ENCODE data around the gene IL16.

IL16 gene

DNA sequence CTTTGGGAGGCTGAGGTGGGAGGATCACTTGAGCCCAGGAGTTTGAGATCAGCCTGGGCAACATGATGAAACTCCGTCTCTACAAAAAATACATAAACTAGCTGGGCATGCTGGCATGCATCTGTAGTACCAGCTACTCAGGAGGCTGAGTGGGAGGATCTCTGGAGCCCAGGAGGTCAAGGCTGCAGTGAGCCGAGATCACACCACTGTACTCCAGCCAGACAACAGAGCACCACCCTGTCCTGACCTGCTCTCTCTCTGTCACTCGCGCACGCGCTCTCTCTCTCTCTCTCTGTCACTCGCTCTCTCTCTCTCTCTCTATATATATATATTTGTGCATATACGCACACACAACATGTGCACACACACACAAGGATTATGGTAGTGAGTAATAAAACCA is 61.8 kb downstream of the IL16 start:
- DNase-seq = no peak

DNA sequence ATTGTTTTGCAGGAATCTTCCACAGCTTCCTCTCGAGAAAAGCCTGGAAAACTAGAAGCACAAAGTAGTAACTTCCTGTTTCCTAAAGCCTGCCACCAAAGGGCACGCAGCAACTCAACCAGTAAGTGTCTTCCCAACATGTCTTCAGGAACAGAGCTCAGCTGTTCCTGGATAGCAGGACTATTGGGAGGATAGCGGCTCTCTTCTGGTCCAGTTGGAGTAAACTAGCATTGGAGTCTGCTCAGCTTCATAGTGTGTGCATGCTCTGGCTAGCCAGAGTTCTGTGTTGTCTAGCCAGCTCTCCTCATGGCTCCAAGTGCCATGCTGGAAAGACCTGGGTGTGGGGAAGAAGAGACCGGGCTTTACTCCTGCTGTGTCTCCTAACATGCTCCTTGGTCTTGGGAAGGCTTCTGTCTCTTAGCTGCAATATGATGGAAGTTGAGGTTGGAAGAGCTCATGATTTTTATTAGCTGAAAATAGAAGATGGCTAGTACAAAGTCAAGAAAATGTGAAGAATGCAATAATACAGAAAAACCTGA is 63.1 kb downstream of the IL16 start:
- no peak for DNase-seq

DNA sequence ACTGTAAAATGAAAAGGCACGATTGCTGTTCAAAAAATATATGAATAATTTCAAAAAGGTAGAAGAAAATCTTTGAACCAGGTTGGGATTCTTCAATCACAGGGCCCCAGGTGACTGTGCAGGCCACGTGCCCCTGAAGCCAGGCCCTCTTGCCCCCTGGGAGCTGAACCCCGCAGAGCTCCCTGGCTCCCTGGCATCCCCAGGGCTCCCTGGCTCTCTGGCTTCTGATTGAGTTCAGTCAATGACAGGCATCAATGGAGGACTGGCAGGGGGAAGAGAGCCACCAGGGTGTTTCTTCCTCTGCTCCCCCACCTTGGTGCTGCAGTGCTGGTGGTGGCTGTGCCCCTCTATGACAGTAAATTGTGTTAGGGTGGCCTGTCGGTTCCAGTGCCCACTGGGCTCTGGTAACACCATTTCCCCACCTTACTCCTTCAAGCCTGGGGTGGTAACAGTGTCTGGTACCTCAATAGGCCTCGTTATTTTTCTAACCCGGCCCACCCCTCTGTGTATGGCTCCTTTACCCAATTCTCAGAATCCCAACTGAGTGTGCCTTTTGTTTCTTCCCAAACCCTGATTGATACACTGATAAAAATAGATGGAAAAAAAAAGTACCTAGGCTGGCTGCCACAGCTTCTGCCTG is 64.6 kb downstream of the IL16 start:
- DNase-seq = no peak

DNA sequence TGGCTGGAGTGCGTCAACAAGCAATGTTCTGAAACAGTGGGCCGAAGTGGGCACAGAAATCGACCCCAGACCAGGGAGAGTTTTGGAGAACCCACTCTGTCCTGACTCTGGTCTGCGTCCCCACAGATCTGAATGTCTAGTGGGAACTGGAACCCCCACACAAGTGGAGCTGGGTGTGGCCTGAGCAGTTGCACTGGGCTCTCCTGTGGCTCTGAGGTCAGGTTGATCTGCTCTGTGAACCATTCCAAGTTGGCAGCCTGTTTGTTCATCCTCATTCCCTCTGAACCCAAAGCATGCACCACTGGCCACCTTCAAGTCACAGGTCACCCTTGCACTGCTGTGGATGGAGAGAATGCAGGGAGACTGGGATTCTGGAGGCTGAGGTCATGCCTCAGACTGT is 66.8 kb downstream of the IL16 start:
- no peak for DNase-seq

DNA sequence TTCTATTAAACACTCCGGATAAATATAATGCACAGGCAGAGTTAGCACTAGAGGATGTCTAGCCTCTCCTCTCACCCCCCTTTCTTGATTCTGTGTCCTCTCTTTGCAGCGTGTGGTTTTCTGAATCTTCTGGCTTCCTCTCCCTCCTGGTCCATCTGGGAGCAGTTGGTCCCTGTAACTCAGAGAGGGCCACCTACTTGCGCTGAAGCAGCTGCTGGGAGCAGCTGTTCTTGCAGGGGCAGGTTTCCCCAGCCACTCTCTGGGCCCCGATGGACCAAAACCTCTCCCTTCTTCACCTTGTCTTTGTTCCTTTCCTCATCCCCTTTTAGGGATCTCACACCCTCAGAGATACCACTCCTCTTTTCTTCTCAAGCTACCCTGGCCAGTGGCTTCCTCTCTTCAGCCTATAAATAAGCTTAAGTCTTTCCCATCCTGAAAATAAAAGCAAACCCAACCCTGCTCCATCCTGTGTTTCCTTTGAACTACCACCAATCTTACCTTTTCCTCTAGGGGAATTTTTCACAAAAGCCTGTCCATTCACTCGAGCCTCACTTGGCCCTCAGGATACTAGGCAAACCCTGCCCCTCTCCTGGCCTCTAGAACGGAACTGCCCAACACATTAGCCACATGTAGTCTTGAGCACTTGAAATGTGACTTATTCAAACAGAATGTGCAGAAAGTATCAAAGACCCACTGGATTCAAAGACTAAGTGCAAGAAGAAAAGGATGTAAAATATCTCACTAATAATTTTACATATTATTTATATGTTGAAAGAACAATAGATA is 67.6 kb downstream of the IL16 start:
- no peak for DNase-seq

DNA sequence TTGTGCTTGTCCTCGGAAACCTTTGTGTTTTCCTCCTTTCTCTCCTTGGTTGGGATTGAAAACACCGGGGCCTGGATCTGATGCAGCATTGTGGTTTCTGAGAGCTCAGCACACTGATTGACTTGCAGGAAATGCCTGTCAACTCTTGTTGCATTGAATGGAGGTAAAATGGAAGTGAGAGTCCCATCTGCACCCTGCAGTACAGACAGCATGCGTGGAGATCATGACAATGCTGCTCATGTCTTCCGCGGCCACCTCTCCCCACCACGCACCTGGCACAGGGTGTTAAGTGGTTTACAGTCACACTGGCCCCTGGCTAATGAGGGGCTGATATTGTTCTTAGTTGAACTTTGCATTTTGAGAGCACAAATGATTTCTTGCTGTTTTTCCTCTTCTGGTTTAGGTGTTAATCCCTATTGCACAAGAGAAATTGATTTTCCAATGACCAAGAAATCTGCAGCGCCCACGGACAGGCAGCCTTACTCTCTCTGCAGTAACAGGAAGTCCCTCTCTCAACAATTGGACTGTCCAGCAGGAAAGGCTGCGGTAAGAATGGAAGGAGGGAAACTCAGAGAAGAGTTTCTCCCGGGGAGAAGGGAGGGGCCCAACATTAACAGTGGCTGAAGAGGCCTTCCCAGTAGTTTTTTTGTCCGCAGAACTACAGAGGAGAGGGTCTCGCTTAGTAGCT is 68.7 kb downstream of the IL16 start:
- no peak for DNase-seq

DNA sequence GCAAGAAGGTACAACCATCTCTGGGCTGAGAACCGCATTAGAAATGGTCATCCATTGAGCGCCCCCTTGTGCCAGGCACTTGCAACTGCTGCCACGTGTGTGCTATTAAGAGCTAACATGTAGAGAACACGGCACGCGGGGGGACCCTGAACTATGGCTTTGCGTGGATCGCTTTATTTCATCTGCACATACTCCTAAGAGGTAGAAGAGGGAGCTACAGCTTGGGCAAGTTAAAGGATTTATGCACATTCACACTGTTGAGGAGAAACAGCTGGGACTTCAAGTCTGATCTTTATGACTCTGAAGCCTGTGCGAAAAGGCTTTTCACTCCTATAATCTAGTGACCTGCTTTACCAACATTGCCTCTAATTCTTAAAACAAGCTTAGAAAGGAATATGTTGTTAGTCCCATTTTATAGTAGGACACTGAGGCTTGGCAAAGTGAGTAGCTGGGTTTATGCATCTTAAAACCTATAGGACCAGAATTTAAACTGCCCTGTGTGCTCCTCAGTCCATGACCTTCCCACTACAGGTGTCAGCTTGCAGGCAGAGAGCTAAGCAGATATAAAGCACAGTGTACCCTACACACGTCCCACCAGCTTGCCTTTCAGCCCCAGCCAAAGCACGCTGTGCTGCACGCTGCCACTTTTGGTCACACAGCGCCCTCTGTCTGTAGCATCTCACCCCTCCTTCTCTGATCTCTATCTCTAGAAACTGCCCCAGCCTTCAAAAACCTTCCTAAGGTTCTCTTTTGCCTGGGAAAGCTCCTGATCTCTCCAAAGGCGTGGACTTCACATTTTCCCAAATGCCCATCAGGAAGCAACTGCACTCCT is 69.5 kb downstream of the IL16 start:
- peak; percentile 52 for DNase-seq

DNA sequence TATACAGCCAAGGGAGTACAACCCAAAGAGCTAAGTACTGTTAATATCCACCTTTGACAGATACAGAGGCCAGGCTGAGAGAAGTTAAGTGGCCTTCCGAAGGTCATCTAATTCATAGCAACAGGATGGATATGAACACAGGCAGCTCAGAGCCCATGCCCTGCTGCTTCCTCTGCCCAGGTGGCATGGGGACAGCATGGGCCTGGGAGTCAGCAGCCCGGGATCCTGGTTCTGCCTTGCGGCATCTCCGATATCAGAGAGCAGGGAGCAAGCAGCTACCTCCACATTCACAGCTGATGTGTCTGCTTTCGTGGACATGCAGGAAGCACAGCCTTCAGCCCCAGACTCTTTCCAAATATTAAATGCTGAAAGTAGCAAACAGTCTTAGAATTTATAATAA is 71.7 kb downstream of the IL16 start:
- DNase-seq = no peak

DNA sequence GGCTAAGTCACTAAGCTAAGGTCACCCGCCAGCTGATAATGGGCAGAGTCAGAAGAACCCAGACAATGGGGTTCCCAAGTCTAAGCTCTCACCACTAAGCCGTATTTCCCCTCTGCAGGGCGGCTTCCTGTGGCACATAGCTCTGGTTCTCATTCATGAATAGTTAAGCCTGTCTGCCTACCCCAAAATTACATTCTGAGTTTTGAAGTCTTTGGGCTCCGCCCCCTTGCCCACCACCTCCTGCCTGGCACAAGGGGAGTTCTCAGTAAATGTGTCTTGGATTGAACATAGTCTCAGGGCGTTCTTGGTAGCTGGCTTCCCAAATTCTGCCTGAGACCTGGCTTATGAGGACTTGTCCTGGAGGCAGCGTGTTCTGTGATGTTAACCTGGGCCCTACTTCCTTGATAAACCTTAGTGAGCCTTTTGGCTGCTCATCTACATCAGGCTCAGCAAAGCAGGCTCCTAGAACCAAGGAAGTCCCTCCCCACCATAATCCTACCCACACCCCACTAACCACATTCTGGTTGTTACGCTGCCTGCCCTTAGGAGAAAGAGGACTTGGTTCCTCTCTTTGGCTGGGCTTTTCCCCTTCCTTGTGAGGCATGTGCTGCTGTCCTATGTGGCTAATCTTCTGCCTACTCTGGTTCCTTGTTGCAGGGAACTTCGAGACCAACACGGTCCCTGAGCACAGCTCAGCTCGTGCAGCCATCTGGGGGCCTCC is 72.4 kb downstream of the IL16 start:
- no peak for DNase-seq

DNA sequence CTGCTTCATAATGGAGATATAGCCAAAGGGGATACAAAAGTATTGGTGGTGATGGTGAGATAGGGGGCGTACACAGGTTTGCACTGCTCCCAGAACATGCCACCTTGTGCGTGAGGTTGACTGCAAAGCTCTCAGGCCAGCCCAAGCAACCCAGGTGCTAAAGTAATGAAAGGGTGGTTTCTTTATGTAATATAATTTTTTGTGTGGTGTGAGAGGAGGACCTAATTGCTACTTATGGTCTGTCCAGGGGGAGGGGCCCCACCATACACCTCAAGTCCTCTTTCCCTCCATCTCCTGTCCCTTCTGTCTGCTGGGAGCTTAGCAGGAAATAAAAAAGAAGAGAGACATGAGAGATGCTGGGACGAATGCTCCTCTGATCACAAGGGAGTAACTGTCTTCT is 73.5 kb downstream of the IL16 start:
- no peak for DNase-seq

DNA sequence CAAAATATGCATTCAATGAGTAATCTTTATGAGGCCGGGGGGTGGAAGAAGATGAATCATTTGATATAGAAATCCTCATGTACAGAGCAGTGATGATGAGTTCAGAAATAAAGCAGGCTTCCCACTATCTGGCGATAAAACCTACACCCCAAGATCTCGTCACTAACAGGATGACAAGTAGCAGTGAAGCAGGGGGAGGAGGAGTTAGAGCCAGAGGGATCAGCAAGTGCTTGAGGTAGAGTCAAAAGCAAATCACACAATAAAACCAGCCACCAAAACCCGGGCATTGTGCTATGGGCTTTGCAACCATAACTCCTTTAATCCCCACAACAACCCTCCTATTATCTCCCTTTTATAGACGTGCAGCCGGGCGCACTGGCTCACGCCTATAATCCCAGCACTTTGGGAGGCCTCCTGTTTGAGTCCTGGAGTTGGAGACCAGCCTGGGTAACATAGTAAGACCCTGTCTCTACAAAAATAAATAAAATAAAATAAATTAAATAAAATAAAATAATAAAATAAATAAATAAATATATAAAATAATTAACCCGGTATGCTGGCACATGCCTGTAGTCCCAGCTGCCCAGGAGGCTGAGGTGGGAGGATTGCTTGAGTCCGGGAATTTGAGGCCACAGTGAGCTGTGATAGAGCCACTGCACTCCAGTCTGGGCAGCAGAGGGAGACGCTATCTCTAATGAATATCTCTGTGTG is 74.3 kb downstream of the IL16 start:
- no peak for DNase-seq

DNA sequence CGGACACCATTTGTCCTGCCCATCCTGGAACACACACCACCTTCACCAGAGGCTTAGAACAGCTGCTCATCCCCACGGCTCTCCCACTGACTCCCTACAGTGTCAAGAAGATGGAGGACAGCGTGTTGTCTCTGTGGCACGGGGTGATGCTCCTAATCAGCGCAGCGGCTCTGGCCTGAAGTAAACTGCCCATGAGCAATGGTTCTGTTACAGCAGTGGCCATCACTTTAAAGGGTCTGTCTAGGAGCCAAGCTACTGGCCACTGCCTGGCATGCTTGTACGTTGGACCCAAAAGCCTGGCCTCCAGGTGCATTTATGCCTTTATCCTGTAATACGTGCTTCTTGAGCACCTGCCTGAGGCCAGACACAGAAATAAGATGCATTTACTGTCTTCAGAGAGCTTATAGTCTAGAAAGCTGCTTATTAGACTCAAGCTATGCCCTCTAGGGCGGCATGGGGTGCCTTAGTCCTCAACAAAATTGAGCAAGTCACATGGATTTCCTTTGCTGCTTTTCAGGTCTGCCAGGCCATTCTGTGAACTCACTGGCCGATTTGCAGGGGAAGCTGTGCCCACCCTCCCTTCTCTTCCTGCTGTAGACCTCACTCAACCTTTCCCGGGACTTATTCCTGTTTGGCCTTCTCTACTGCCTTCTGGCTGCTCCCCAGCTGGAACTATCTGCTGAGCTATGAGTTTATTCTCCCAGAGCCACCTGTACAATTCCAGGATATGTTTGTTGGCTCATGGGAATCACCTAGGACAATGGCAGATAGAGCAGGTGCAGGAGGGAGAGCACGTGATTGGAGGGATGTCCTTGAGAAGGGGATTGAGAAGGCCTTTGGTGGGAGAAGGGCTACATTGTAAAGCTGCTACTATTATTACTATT is 75.3 kb downstream of the IL16 start:
- DNase-seq = no peak

DNA sequence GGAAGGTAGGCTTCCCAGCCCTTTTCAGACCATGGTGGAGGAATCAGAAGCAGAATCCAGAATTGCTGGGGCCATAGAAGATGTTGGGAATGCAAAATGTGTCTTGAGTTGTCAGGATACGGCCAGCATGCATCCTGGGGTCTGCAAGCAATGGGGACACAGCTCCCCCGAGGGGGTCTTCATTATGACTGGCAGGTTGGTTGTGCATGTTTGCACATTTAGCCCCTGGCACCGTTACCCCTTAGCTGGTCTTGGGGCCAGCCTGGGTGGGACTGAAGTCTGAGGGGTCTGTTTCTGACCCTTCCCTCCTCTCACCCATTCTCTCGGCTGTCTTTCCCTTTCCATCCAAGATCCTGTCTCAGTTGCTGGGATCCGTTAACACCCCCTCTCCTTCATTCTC is 76.5 kb downstream of the IL16 start:
- no peak for DNase-seq

DNA sequence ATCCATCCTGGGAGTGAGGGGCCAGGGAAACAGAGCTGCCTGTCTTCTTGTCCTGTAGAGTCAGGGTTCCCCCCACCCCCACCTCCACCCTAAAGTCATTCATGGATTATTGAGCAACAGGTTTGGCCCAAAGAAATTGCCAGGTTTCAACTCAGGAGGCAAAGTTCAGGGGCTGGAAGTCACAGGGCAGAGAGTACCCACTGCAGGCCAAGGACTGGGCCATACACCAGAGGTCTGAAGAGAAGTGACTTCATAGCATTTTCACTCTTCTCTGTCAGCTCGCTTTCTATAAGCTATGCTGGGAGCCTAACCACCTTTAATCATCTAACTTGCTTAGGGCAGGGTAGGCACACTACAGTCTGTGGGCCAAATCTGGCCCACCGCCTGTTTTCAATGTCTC is 77.2 kb downstream of the IL16 start:
- no peak for DNase-seq

DNA sequence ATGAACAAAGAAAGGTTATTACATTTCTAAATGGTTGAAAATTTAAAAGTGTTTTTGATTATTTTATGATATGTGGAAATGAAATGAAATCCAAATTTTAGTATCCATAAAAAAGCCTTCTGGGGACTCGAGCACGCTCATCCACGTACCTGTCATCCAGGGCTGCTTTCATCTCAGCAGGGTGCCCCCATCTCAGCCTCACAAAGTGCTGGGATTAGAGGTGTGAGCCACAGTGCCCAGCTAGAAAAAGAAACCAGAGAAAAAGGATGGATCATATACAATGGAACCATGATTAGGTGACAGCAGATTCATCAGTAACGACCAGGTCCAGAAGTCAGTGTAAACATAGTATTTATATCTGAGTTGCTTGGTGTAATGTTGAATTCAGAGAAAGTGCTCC is 77.6 kb downstream of the IL16 start:
- DNase-seq = no peak

DNA sequence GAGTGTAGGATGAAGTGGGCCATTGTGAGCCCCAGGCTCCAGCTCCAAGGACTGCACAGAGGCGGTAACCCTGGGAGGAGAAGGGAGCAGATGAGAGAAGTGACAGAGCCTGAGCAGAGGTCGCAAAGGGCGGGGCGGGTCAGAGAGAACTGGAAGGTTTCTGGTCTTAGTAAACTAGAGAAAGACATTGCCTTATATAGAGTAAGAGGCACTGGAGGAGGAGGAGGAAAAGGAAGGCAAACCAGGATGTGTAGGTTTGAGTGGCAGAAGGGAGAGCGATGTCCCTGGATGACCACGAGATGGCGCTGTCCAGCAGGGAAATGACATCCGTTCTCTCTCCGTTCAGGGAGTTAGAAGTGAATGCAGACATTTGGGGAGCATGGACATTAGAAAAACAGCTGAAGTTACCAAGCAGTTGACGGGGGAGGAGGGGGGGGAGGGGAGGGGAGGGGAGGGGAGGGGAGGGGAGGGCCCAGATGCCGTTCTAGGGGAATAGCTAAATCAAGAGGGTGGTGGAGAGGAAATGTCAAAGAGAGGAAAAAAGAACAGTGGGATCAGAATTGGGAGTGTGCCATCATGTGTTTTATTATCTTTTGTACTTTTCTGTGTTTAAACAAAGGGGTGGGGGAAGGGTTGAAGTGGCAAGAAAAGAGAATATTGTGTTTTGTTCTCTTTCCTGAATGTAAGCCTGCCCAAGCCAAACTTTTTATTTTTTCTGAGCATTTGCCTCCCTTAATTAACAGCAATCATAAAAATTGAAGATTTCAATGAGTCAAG is 78.4 kb downstream of the IL16 start:
- peak; percentile 22 for DNase-seq

DNA sequence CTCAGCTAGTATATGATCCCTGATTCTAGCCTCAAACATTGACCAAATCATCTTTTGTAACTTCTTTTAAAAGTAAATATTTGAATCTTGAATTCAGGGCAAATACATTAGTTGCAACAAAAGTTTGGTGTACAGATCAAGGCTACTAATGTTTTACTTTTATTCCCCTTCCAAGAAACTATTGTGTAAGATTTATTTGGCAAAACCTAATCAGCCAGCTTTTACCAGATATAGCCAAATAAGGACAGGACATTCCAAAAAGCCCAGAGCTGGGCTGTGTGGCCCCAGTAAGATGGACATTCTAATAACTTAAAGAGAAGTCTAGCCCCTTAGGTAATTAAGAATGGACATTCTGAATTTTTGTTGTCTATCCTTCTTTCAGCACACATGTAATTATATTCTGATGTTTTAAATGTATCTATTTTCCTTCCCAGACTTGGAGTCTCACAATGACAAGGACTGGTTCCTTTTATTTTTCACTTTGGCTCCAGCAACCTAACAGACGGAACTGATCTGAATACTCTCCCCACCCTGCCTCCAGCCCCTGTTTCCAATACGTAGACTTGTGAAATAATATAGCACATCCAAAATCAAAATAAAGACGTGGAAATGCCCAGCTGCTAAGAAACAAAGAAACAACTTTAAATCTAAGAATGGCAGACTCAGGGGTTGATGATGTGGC is 79.2 kb downstream of the IL16 start:
- DNase-seq = no peak

DNA sequence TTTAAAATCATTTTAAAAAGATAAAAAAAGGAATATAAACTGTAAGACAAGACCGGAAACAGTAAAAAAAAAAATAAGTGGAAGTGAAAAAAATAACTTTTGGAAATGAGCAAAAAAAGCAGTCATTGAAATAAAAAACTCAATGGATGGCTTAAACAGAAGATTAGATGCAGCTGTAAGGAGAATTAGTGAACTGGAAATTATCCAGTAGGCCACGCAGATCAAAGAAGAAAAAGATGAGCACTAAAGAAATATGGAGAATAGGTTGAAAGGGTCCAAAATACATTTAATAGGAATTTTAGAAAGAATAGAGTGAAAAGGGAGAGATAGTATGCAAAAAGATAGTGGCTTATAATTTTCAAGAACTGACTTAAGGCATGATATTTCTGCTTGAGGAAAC is 80.3 kb downstream of the IL16 start:
- DNase-seq = no peak

DNA sequence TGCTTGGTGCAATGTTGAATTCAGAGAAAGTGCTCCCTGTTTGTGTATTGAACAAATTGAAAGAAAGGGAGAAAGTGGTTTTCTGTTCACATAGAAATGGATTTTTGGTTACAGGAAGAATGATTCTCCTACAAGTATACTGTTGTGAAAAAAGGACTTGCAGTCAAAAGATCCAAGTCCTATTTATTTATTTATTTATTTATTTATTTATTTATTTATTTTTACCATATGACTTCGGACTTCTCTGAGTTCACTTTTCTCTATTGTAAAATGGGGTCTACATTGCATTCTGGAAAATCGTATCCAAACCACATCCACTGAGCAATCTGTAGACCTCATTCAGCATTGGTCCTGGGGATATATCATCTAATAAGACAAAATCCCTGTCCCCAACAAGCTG is 81.2 kb downstream of the IL16 start:
- DNase-seq = no peak

Measured in NCI-H2029 (cell line).